Measurements from ENCODE around the gene ANKRD9.
A peak's percentile ranks its signal among the peaks of the same experiment; 100 is the strongest.
"Not testable (repeated sequence)": the region's sequence is repeated elsewhere in the genome, so short reads cannot be mapped to it uniquely, and the experiment has no call there.

Gene ANKRD9

GRCh38 chr14:102523569-102524450 lies 14.2 kb upstream of the ANKRD9 start:
- peak; percentile 71 for DNase-seq (ENCODE audit: low spot score)
- Histone ChIP-seq H3K27ac (peak overlapping the region; percentile 64 to 90), H3K4me3 (peak overlapping the region; percentile 79)
- no peak for TF ChIP-seq CTCF (IDR thresholded peaks at IDR 0.05)

GRCh38 chr14:102523200-102523568 lies 13.6 kb upstream of the ANKRD9 start:
- no peak for DNase-seq (ENCODE audit: low spot score)
- TF ChIP-seq CTCF (IDR thresholded peaks at IDR 0.05), result no peak
- H3K27ac ChIP-seq, result no peak overlapping the region

GRCh38 chr14:102519709-102520108 lies 10.1 kb upstream of the ANKRD9 start:
- DNase-seq (ENCODE audit: low spot score); H3K27ac ChIP-seq; H3K4me3 ChIP-seq: not testable (repeated sequence)

More at GRCh38 chr14:102523200-102523568, 13.6 kb upstream of the ANKRD9 start:
- no peak overlapping the region for H3K4me3 ChIP-seq

GRCh38 chr14:102518063-102518648 lies 8.6 kb upstream of the ANKRD9 start:
- Histone ChIP-seq H3K4me3 (no peak overlapping the region), H3K27ac (no peak overlapping the region)
- peak; percentile 67 for DNase-seq (ENCODE audit: low spot score)
- no peak for TF ChIP-seq CTCF (IDR thresholded peaks at IDR 0.05)

- peak overlapping the region; percentile 31 to 50 for H3K27ac ChIP-seq
- no peak for TF ChIP-seq CTCF (IDR thresholded peaks at IDR 0.05)
- H3K4me3 ChIP-seq, result peak overlapping the region; percentile 79
- DNase-seq (ENCODE audit: low spot score), result peak; percentile 72
Observed at GRCh38 chr14:102517392-102518062, 8.0 kb upstream of the ANKRD9 start.

- H3K4me3 ChIP-seq, result peak overlapping the region; percentile 79
- peak; percentile 74 for DNase-seq (ENCODE audit: low spot score)
- peak overlapping the region; percentile 31 to 50 for H3K27ac ChIP-seq
- peak; percentile 98 for TF ChIP-seq CTCF (IDR thresholded peaks at IDR 0.05)
Observed at GRCh38 chr14:102516531-102517391, 7.2 kb upstream of the ANKRD9 start.
